Stimulated activated CD4-positive, alpha-beta T cell treated with anti-CD3 and anti-CD28 coated beads, Interleukin-2, amount 100 ng/mL, for 24 hours (primary cell): ENCODE results near the gene STX8.

ENCODE experiments used
- DNase-seq, 2 donors: peaks; one replicate each; pipeline ENCODE4 v3.0.0-alpha.2; 2020

Gene STX8

GRCh38 chr17:9434642-9435057, 141.0 kb downstream of the STX8 start:
- DNase-seq: no peak

GRCh38 chr17:9432934-9433421, 142.6 kb downstream of the STX8 start:
- no peak for DNase-seq

DNA sequence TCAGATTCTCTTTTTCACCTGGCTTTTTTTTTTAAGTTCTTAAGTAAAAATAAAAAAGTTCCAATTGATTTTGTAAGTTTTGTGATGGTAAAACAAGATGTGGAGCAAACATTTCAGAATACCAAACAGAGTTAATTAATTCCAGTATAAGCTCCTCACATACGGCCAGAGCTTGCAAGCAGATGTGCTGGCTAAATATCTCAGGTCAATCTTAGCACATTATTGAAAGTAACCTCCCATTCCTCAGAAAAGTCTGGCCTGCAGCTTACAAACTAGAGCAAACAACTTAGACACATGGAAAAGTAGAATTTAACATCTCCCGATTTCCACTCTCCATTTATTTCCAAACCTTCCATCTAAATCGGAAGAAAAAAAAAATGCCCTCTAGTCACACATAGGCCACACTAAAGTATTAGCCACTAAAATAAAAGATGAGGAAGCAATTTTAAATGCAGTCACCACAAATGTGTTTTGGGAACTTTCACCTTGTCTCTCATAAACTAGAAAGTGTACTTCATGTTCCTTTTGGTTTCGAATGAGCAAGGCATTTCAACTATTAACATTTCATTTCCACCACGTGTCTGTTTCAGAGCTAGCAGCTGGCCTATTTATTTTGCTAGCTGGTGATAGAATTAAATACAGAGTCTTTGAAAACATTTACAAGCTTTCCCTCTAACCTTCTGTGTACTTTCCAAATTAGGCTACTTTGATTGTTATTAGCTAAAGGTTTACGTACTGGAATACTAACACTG, 143.3 kb downstream of the STX8 start:
- no peak for DNase-seq

DNA sequence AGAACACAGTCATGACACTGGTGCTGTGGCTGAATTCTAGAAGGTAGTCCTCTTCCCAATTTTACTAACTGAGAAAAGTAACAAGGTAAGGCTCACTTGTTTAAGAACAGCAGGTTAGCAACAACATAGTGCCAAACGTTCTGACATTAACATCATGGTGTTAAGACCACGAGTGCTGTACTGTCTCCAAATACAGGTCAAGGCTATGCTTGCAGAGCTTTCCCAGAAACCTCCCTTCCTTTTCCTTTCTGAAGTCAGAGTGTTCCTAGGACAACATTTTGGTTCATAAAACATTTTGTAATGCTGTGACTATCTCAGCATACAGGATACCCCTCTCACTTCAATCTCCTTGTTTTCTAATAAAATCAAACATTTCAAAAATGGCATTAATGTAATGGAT, 144.0 kb downstream of the STX8 start:
- DNase-seq: no peak

DNA sequence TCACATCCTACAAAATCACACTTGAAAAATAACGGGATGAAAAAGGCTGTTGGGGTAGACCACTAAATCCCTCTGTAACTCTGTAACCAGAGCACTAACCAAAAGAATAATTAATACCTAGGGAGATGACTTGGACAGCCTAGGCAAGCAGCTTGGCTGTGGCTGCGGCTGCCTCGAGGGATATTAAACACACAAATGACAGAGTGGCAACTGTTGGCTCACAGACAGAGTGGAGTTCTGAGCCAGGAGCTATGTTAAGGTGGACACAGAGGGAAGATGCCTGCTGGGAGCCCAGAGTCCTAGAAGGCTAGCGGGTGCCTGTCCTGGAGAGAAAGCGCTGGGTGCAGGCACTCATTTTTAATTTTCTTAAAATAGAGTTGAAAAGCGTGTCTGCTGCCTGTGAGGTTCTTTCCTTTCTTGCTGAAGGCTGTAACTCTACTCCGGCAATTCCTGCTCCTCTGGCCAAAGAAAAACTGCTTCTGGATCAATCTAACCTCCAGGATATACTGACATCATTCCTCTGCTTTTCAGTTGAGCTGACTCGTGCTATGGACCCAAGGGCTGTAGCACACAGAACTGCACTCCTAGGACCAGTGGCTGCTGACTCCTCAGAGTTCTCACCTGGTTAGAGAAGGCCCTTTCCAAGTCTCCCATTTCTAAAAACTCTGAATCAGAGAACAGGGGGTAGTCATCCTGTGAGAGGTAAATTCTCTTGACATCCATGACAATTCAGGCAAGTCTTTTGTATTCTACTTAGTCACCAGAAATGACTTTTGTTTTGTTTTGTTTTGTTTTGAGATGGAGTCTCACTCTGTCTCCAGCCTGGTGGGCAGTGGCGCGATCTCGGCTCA, 147.9 kb downstream of the STX8 start:
- no peak for DNase-seq

GRCh38 chr17:9424071-9424640, 151.5 kb downstream of the STX8 start:
- DNase-seq: no peak

DNA sequence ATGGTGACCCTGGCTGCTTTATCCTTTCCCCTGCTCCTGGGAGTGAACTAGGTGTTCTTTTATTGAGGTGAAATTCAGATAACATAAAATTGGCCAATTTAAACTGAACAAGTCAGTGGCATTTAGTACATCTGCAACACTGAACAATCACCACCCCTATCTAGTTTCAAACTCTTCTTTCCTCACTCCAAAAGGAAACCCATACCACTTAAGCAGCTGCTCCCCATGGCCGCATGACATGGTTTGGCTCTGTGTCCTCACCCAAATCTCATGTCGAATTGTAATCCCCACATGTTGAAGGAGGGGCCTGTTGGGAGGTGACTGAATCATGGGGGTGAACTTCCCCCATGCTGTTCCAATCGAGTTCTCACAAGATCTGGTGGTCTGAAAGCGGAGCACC, 154.1 kb downstream of the STX8 start:
- DNase-seq: no peak

DNA sequence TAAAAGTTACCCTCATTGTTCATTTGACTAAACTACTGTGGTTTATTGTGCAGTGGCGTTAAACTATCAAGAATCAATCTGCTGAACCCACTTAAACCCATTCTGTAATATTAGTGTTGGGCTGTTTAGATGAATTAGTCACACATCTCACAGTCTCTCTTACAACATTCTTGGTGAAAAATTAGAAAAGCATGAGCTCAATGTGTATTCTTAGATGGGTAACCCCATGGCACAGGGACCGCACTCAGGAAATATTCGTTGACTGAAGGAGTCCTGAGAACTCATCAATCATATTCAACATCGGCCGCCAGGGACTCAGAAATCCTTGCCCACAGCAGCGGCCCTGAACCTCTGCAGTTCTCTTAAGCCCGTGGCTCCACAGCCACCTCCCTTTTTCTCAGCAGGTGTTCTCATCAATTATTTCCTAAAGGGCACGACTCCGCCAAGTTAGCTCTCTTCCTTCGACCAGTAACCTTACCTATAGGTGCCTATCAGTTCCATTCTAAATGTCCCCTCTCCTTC, 155.6 kb downstream of the STX8 start:
- DNase-seq: no peak

GRCh38 chr17:9414471-9414870, 161.1 kb downstream of the STX8 start:
- DNase-seq: no peak

DNA sequence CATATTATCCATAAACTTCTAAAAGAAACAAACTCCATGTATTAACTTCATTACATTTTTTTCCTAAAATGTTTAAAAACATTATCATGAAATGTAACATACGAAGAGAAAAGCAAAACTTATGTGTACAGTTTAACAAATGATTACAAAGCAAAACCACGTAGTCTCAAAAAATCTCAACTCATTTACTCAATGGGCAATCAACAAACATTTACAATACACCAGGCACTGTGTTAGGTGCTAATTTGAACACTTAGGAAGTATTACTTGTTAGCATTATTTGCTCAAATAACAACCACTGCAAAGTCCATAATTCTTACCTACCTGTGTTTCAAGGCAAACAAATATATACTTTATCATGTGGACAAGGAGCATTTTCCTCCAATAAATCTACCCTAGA, 164.9 kb downstream of the STX8 start:
- DNase-seq: no peak

GRCh38 chr17:9410301-9410700, 165.3 kb downstream of the STX8 start:
- DNase-seq: no peak

GRCh38 chr17:9409878-9410277, 165.7 kb downstream of the STX8 start:
- no peak for DNase-seq

DNA sequence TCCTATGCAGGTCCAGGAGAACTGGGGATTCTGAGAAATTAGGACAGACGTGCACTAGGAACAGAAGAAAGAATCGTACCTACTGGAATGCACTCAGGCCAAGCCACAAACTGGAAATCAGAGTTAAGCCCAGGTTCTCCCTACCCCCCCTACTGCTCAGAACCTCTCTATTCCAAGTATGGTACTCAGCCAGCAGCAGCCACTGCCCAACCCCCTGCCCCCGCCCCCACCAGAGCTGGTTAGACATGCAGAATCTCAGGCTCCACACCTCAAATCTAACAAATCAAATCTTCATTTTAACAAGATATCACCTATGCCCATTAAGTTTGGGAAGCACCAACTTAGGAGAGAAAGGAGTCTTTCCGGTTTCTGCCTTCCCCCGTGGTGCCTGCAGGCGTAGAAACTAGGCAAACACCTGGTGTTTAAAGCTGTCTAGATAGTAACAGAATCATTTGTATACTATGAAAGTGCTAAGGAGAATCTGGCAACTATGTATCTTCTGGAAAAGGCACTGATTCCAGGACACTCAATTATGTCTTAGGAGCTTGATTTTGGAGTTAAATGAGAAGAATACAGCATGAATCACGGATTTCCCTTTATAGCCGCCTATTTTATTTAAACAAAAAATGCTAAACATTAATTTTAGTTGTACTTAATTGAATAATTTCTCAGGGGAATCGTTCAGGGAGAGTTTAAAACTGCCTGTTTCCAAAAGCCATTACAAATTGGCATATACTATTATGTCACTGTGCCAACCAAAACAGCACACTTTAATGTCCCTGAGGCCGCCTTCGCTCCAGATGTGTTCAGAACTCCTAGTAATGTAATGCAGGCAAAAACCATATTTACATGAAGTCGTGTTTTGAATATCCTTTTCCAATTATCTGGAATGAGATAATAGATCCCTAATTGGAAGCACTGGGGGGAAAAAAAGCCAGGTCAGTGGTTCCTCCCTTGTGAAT, 166.5 kb downstream of the STX8 start:
- no peak for DNase-seq

- DNase-seq: no peak
These were observed 167.2 kb downstream of the STX8 start for GRCh38 chr17:9408381-9408780.

DNA sequence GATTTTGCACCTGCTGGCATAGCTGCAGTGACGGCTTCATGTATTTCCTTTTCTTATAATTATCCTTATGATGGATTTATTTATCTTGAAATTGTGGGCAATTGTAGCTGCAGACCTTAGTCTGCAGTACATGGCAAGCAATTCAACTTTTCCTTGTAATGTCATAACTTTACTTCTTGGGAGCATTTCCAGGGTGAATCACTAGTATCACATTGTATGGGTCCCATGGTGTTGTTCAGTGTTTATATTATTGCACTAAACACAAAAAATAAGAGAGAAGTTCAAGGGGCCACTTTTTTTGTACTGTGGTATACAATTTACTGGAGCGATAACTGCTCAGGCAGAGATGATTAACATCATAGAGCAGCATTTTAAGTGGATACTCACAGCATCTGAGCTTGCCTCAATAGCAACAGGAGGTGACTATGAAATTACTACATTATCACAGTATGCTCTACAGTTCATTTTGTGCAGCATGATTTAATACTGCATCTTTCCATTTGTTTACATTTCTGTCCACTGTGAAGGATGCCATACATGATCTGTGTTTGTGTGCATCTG, 169.5 kb downstream of the STX8 start:
- no peak for DNase-seq

- DNase-seq: no peak
These were observed 172.4 kb downstream of the STX8 start for GRCh38 chr17:9403257-9403656.

- DNase-seq: peak; percentile 21 to 44
These were observed 172.9 kb downstream of the STX8 start for GRCh38 chr17:9402590-9403199.

GRCh38 chr17:9401434-9401833, 174.2 kb downstream of the STX8 start:
- DNase-seq: no peak

DNA sequence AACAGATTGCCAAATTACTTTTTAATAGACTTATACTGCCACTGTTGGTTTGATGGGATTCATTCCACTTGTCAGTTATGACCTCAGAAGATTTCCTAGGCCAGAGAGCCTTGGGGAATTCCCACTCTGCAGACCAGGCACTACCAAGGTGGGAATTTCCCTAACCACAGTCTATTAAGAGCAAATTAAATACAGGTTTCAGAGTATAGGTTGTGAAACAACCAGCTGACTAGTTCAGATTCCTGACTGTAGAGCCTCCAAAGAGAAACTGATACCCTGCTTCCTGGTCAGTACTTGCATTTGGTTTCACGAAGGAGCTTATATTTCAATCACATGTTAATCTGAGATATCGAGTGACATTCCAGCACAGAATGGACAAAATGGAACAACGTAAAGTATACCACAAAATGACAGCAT, 186.5 kb downstream of the STX8 start:
- DNase-seq: no peak

DNA sequence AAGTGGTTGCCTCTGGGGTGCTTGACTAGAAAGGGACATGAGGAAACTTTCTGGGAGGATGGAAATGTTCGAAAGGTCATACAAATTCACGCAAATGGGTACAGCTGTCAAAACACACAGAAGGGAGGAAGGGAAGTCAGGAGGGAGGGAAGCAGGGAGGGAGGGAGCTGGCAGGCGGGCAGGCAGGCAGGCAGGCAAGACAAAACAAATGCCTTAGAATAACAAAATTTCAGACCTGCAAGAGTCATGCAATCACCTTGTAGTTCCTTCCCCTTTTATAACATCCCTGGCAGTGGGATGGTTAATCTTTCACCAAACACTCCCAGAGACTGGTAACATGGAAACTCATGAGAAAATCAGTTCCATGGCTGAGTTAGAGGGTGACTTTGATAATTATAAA, 189.2 kb downstream of the STX8 start:
- DNase-seq: no peak

DNA sequence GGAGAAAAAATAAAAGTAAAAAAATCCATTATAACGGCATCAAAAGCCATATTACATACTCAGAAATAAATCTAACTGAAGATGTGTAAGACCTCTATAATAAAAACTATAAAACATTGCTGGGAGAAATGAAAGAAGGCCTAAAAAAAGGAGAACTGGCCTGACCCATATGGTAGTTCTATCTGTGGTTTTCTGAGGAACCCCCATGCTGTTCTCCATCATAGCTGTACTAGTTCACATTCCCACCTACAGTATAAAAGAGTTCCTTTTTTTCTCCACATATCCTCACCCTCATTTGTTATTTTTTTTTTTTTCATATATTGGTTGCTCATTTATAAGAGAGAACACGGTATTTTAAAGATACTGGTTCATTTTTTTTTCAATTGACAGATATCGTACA, 191.8 kb downstream of the STX8 start:
- DNase-seq: no peak

- no peak for DNase-seq
These were observed 193.0 kb downstream of the STX8 start for GRCh38 chr17:9382626-9383025.
